ENCODE data around the gene SLC6A8.

Gene SLC6A8

DNA sequence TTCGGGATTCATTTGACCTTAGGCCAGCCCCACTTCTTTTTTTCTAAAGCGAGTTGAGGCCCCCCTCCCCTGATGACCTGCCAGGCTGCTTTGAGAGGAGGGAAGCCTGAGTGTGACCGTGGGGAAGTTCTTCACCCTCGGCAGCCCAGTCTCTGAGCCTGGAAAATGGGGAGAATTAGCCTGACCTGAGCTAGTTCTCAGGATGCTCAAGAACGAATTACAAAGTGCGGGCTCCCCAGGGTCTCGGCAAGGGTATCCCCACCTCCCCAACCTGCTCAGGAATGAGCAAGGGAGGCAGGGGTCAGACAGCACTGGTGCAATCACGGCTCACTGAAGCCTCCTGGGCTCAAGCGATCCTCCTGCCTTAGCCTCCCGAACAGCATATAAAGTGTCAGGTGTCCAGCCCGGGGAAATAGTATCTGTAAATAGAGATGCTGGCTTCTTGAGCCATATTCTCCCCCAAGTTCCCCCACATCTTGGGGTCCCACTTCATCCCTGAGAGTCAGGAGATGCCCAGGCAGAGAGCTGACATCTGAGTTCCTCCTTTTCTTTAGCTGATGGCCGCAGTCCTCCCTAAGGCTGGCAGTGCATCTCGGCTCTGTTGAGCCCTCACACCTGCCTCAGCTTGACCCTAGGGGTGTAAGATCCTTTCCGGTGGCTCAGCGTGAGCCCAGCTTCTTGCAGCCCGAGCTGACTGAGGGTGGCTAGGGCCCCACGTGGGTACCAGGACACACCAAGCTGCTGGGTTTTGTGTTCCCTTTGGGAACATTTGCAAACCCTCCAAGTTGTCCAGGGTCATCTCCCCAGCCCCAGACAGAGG is 39.2 kb upstream of the SLC6A8 start:
- DNase-seq = no peak

DNA sequence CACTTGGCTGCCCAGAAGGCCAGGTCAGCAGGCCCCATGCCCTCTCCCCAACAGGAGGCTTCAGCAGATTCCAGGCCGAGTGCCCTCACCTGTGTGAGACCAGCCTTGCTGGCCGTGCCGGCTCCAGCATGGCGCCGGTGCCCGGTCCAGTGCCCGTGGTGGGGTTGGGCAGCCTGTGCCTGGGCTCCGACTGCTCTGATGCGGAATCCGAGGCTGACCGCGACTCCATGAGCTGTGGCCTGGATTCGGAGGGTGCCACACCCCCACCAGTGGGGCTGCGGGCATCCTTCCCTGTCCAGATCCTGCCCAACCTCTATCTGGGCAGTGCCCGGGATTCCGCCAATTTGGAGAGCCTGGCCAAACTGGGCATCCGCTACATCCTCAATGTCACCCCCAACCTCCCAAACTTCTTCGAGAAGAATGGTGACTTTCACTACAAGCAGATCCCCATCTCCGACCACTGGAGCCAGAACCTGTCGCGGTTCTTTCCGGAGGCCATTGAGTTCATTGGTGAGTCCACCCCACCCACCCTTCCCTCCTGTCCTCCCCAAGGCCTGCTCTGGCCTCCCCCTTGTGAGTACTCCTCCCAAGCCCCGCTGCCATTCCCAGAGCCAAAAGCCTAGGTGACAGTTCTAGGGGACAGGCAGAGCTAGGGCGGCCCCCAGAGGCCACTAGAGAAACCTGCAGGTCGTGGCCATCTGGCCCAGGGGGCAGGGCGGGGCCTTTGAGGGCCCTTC is 38.4 kb upstream of the SLC6A8 start:
- DNase-seq = no peak

DNA sequence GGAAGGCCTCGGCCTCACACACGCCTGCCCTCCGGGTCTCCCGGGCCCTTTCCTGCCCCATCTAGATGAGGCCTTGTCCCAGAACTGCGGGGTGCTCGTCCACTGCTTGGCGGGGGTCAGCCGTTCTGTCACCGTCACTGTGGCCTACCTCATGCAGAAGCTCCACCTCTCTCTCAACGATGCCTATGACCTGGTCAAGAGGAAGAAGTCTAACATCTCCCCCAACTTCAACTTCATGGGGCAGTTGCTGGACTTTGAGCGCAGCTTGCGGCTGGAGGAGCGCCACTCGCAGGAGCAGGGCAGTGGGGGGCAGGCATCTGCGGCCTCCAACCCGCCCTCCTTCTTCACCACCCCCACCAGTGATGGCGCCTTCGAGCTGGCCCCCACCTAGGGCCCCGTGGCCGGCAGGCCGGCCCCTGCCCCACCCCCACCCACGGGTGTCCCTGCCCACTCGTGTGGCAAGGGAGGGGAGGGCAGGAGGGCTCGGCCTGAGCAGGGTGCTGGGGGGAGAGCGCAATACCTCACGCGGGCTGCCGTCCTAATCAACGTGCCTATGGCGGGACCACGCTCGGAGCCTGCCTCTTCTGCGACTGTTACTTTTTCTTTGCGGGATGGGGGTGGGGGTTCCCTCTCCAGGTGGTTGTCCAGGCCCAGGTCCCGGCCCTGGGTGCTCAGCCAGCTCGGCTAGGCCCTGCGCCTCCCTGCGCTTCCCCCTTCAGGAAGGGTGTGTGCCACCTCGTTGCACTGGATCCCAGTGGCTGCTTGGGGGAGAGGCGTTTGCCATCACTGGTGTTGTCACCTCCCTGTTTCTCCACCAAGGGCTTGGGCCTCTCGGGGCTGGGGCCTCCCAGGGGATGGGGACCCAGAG is 37.6 kb upstream of the SLC6A8 start:
- no peak for DNase-seq

DNA sequence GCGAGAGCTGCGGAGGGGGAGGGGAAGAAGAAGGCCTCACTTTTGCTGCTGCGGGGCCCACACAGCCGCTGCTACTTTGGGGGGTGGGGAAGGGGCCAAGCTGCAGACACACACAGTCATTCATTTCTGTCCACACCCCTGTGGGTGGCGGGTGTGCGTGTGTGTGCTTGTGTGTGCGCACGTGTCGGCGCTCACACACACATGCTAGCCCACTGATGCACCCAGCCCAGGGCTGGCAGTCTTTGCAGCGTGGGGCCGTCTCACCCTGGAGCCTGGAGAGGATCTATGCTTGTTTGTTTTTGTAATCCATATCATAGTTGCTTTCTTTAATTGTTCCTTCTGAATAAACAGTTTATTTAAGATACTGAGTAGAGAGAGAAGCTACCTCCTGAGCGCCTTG is 36.8 kb upstream of the SLC6A8 start:
- no peak for DNase-seq

DNA sequence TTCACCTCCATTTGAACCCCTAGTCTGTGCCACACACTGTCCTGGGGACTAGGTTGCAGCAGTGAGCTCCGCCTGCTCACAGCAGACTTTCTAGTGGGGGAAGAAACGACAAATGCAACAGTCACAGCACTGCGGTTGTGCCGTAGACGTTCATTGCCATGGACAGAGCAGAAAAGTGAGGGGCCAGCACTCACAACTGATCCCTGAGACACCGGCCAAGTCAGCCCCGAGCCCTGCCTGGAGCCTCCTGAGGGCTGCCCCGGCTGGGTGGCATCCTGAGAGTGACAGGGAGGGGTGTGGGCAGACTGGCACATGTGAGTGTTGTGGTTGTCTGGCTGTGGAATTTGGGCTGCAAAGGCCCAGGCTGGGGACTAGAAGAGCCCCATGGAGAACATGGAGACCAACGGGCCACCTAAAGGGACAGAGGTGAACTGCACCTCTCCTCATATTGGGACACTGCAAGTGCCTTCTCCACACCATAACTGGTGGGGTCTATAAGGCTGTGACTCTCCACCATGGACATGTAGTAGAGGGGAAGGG is 36.1 kb upstream of the SLC6A8 start:
- no peak for DNase-seq

DNA sequence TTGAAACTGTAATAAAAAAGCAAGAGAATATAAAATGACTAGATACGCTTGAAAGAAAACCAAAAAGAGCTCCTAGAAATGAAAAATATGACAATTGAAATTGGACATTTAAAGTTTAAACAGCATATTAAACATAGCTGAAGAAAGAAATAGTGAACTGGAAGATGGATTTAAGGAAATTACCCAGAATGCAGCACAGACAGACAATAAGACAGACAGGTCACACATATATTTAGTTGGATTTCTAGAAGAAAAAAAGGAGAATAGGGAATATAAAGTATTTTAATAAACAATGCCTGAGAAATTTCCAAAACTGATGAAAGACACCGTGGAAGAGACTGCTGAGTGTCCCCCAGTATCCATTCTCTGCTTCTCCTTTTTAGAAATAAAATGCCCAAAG is 34.2 kb upstream of the SLC6A8 start:
- DNase-seq = no peak

DNA sequence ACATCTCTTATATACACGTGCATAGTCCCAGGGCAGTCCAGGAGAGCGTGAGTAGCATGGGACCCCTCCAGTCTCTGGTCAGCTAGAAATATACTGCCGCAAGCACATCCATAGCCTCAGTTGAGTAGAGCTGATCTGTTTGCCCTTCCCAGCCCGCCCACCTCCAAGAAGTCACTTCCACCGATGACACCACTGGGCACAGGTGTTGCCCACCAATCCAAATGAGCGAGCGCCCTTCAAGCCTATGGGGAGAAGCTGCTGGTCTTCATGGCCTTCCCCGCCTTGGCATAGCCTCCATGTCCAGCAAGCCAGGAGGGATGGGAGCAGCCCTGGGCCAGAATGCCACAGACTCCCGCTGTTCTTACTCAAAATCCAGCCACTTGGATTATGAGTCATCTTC is 30.6 kb upstream of the SLC6A8 start:
- DNase-seq = no peak

DNA sequence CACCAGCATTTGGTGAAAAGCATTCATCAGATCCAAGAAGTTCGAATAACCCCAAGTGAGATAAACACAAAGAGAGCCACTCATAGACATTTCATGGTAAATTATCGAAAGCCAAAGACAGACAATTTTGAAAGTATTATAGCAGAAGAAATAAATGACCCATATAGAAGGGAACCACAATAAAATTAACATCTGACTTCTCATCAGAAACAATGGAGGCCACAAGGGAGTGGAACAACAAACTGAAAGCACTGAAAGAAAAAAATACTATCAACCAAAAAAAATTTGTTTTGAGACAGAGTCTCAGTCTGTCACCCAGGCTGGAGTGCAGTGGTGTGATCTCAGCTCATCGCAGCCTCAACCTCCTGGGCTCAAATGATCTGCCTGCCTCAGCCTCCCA is 28.5 kb upstream of the SLC6A8 start:
- DNase-seq = no peak

DNA sequence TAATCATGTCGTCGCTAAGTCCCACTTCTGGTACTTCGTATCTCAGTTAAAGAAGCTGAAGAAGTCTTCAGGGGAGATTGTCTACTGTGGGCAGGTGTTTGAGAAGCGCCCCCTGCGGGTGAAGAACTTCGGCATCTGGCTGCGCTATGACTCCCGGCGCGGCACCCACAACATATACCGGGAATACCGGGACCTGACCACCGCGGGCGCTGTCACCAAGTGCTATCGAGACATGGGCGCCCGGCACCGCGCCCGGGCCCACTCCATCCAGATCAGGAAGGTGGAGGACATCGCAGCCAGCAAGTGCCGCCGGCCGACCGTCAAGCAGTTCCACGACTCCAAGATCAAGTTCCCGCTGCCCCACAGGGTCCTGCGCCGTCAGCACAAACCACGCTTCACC is 25.5 kb upstream of the SLC6A8 start:
- DNase-seq = peak; percentile 57

DNA sequence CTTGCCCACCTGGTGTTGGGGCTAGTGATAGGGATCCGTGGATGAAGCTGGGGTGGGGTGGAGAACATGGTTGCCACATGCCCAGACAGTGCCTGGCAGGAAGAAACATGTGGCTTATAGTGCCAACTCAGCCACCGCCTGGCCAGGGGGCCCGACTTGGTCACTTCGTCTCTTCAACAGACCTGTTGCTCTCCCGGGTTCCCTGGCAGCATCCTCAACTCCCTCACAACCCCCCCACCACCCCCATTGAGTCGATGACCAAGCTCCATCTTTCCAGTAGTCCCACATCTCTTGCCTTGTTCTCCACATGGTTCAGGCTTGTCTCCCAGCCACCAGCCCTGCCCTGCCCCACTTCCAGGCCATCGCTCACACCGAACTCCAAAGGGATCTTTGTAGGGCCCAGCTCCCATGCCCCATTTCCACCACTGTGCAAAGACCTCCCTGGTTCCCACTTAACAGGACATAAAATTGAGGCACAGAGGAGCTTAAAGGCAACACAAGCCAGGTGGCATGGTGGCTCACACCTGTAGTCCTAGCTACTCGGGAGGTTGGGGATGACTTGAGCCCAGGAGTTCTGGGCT is 21.9 kb upstream of the SLC6A8 start:
- no peak for DNase-seq

DNA sequence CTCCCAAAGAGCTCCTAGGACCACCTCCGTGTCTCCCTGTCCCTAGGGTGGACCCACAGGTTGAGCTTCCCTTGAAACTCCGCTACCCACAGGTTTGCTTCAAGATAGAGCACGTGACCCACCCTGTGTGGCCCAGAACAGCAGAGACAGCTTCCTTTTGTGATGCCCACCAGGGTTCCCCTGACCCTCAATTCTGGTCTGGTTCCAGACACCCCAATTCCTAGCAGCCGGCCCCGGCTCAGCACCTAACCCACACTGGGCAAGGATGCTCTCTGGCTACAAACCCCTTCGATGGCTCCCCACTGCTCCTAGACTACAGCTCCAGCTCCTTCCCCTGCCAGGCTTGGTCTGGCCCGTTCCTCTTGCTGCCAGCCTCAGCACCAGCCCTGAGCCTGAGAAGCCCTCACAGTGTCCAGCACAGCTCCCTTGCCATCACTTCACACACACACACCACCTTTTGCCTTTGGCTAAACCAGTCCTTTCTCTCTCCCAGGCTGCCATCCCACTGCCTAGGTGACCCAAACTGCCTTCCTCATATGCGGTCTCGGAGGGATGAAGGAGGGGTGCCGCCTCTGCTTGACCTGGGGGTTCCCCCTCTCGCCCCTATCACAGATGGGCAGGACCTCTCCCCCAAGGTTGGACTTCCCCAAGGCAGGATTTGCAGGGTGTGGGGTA is 20.3 kb upstream of the SLC6A8 start:
- no peak for DNase-seq

DNA sequence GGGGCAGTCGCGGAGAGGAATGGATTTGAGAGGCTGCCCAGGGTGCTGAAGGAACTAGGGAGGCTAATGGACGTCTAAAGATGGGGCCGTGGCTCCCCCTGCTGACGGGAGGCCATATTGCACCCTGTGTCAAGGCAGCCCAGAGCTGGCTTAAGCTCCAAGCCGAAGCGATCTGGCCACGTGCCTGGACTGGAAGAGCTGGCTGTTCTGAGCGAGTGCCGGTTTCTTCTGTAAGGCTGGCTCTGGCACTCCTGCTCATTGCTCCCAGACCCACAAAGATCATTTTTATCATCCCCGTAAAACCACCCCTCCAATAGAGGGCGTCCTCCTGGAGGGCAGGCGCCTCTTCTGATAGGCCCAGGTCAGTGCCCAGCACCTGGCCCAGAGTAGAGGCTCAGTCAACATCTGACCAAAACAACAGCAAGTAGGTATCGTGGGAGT is 19.8 kb upstream of the SLC6A8 start:
- peak; percentile 93 for DNase-seq

DNA sequence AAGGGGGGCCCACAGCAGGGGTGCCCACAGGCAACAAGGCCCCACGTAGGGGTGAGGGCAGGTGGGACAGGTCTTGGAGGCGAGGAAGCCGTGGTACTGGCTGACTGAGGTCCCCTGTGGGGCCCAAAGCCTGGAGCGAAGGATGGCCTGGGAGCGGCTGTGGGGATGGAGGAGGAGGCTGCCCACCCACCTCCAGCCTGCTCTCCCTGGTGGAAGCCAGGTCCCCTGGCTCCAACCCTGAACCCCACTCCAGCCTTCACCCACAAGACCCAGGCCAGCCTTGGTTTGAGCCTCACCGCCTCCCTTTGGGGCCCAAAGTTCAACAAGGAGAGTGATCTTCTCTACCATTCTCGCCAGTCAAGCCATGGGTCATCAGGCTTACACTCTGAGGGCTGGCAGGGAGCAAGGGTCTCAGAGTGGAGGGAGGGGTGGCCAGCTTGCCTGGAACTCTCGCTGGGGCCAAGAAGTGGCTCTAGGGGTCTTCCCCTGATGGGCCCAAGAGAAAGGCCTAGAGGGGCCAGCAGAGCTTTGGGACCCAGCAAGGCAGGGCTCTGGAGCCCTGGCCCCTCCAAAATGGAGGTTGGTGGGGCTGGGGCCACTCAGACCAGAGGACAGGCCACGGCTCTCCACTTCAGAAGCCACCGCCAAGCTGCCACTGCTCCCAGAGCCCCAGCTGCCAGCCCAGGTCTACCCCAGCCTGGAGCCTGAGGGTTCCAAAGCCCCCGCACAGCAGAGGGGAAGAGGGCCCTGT is 19.1 kb upstream of the SLC6A8 start:
- no peak for DNase-seq

DNA sequence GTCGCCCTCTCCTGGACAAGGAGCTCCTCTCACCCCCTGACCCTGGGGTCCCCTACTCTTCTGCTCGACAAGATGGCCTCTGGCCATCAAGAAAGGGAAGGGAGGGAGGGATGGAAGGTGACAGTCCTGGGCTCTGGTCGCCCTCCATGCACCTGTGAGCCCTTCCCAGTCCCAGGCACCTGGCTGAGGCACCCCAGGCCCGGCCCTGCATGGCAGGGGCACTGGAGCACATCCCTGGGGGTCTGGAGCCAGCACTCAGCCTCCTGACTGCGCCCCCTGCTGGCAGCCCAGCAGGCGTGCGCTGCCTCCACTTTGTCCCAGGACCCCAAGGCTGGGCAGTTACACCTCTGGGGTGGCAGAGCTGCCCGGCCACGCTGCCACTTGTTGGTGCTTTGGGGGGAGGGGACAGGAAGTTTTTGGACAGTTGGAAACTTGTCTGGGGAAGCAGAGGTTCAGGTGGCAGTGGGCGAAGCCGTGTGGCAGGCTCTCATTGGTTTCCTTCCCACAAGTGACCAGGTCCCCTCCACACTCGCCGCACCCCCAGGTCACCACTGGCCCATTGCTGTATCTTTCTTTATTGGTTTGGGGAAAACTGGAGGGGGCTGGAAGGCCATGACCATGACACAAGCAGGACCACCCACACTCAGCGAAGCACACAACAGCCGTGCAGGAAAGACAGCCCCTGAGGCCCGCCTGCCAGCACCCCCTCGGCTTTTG is 18.4 kb upstream of the SLC6A8 start:
- peak; percentile 40 for DNase-seq

DNA sequence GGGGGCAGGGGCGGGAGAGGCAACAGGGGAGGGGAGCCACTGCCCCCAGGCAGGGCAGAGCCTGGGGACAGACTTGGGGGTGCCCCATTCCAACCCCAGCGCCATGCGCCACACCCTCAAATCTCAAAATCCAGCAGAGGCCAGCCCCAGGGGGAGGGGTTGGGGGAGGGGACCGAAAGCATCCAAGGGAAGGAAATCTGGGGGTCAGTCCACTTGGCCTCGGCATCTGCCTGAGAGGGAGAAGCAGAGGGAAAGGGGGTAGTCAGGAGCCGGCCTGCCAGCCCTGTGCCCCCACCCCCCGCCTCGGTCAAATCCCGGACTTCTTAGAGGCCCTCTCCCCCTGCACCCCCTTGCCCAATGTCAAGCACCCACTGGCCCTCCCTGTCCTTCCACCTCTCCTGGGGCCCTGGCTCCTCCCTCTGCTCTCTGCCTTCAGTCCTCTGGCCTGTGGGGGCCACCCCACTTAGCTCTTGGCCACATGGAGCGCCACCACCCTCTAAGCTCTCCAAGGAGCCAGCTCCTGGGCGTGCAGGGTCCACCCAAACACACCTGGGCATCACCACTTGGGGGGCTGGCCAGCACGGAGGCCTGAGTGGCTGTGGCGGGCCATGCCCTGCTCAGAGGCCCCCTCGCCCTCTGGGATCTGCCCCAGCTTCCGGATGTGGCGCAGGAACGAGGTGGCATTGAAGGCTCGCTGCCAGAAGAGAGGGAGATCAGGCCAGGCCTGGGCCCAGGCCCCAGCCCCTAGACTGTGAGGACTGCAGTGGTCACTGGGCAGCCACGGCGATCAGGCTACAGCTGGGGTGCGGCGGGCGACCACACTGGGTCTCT is 17.6 kb upstream of the SLC6A8 start:
- no peak for DNase-seq

DNA sequence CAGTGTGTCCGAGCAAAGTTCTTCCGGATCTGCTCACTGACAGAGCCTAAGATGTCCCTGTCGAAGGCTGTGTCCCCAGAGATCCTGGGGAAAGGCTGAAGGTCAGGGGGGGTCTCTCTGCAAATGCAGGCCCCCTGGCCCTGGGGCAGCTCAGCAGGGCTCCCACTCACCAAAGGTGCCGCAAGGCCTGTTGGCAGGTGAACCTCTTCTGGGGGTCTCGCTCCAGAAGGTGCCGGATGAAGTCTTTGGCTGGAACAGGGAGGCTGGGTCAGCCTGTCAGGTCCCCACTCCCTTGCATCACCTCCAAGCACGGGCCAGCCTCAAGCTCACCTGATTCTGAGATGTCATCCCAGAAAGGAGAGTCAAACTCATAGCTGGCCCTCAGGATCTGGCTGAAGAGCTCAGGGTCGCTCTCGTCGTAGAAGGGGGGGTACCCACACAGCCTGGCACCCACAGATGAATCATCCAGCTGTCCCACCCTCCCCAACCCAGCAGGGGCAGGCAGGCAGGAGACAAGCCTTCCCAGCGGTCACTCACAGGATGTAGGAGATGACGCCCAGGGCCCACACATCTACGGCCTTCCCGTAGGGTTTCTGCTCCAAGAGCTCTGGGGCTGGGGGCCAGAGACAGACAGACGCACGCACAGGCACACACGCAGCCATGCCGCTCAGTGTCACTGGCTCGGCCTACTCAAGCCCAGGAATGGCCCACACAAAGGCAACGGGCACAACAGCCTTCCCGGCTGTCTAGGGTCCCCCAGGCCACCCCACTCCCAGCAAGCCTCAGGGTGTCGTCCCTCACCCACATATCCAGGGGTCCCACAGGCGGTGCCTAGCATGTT is 16.8 kb upstream of the SLC6A8 start:
- no peak for DNase-seq

DNA sequence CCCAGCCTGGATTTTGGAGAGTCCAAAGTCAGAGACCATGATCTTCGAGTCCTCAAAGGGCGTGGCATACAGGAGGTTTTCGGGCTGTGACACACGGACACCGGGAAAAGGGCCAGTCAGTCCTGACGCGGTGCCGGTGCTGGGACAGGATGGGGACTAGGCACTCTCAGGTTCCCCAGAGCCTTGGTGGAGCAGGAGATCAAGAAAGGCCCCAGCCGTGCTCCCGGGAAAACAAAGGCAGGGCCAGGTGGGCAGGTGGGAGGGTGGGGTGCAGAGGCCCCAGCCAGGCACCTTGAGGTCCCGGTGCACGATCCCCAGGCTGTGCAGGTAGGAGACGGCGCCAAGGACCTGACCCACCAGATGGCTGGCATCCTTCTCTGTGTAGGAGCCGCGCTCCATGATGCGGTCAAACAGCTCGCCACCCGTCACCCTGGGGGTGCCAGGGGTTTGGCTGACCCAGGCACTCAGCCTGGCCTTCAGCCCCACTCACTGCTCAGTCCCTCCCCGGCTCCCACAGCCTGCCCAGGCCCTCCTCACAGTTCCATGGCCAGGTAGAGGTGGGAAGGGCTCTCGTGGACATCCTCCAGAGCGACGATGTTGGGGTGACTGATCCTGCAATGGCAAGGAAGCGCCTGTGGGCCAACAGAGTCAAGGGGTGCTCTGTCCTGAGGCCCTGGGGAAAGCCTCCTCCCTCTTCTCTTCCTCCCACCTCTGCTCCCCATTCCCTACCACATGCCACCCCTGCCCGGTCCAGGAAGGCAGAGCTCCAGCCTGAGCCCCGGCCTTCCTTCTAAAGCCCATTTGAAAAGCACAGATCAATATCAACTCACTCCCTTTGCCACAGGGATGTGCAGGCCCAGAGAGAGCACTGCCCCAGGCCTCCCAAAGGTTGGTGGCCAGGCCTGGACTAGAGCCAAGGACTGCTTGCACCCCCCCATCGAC is 15.9 kb upstream of the SLC6A8 start:
- no peak for DNase-seq

Data from eye (tissue), 1 donor.